HG02623 (cell line): ENCODE results near the gene STOML1.

ENCODE experiments used
- ATAC-seq: cut with Tn5 transposase; IDR thresholded peaks from one replicate; pipeline ENCODE4 v1.9.1; 2021; ENCODE audit warnings: moderate library complexity; ENCODE audit not compliant: unreplicated experiment

STOML1 gene

GRCh38 chr15:73991726-73992593, at the start of gene STOML1:
Gene STOML1 (minus strand): TSS chr15:73992295. CDS start chr15:73992223, 72 bp downstream.
- ATAC-seq = peak; percentile 51

DNA sequence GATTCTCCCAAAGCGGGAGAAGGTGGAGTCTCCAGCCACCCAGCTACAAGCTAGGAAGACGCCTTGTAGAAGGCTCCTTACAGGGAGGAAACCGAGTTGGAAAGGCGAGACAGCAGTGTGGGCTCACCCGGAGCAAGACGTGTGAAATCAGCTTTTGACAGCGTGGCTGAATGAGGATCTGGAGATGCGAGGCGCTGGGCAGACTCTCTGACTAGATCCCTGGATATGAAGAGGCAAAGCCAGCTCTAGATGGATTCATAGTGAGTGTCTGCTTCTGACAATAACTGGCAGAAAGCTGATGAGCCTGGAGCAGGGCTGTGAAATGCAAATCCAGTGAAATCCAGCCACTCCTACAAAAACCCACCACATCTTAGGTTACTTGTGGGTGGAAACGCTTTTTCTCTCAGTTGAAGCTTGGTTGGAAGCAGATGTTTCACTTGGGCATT, 49.2 kb upstream of the STOML1 start:
- ATAC-seq = no peak

- no peak for ATAC-seq
Observed at GRCh38 chr15:74040109-74040850, 48.2 kb upstream of the STOML1 start.

DNA sequence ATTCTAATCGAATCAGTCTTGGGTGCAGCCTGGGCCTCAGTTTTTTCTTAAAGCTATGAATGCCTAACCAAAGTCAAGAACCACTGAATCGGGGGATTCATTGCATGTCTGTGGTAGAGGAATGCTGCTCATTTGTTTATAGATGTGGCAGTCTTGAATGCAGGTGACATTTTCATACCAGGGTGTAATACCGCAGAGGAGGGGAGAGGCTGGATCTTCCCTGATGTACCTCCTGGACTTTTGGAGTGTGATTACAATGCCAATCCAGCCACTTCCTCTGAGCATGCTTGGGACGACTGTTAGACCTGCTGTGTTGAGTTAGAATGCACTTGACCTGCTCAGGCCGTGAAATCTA, 47.5 kb upstream of the STOML1 start:
- ATAC-seq = no peak

DNA sequence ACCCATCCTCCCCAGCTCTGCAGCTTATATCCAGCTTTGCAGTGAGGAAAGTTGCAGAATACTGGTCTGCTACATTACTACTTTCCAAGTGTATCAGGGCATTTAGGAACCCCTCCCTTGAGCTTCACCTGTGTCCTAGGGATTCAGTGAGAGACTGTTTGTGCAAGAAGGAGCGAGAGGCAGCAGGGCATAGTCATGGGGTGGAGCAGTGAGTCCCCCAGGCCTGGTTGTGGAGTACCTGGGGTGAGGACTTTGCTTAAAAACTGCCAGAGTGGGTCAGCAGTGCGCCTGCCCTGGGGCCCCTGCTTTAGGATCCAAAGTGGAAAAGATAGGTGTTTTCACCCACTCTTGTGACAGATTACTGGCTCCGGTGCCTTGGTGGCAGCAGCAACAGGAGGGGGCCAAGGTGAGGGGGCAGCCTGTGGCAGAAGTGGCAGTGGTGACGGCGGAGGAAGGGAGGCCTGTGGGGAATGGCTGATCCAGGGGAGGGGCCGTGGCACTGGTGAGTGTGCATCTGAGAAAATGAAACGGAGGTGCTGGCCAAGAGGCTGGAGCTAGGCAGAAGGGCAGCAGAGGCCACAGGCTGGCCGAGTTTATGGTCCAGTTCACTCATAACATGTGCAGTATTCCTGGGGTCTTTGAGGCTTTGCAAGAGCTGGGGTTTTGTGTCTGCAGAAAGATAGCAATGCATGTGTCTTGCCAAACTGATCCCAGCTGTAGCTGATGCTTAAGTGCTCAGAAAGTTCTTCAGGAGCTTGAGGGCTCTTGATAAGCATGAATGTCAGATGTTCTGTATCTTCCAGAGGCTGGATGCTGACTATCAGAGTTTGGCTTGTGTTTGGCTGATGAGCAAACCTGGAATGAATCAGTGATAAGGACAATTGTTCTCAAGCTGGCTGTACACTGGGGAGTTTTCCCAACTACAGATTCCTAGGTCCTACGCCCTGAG, 46.9 kb upstream of the STOML1 start:
- ATAC-seq = no peak

GRCh38 chr15:74037171-74038117, 45.3 kb upstream of the STOML1 start:
- ATAC-seq = no peak

- ATAC-seq = no peak
Observed at GRCh38 chr15:74036271-74037170, 44.4 kb upstream of the STOML1 start.

- no peak for ATAC-seq
Observed at GRCh38 chr15:74035121-74036017, 43.3 kb upstream of the STOML1 start.

DNA sequence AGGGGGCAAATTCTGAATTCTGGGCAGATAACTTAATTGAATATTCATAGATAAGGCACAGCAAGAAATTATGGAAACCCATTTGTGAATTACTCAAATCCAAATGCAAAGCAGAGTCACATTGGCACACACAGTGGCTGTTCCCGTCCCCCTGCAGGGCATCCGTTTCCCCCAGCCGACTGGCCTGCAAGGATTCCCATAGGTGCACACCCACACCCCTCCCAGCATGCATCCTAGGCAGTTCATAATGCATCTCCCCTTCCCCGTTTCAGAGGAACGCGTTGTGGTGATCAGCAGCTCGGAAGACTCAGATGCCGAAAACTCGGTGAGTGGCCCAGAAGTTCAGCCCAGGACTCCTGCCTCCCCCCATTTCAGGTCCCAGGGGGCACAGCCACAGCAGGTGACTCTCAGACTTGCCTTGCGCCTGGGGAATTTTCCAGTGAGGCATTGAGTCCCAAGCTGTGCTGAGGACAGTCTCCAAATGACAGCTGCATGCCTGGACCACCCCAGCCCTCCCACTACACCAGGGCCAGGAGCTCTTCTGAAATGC, 42.2 kb upstream of the STOML1 start:
- no peak for ATAC-seq

DNA sequence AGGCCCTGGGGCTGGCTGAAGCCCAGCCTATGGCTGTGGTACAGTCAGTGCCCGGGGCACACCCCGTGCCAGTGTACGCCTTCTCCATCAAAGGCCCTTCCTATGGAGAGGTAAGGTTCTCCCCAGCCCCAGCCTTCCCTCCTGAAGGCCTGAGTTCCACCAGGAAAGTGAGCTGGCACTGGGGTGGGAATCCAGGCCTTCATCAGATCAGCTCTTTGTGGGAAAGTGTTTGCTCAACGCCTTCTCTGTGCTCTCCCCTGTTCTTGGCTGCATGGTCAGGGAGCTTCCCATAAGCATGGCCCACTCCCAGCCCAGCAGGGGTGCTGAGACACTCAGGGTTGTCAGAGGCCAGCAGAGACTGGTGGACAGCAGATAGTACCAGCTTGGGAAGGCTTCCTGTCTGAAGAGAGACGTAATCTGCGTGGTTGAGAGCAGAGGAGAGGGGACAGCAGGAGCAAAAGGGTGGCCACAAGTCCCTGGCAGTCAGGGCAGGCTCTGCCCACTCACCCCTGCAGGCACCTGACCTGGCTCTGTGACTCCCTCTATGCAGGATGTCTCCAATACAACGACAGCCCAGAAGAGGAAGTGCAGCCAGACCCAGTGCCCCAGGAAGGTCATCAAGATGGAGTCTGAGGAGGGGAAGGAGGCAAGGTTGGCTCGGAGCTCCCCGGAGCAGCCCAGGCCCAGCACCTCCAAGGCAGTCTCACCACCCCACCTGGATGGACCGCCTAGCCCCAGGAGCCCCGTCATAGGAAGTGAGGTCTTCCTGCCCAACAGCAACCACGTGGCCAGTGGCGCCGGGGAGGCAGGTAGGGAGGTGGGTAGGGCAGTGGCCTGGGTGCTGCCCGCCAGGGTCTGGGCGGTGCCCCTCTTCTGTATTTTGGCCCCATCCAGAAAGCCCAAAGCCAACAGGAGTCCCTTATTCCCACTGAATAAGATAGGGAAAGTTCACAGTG, 40.8 kb upstream of the STOML1 start:
- no peak for ATAC-seq

- ATAC-seq = no peak
Observed at GRCh38 chr15:74032046-74032445, 40.0 kb upstream of the STOML1 start.

- ATAC-seq = no peak
Observed at GRCh38 chr15:74028646-74029045, 36.6 kb upstream of the STOML1 start.

GRCh38 chr15:74027688-74028087, 35.6 kb upstream of the STOML1 start:
- no peak for ATAC-seq

GRCh38 chr15:74025436-74025835, 33.3 kb upstream of the STOML1 start:
- ATAC-seq = no peak

DNA sequence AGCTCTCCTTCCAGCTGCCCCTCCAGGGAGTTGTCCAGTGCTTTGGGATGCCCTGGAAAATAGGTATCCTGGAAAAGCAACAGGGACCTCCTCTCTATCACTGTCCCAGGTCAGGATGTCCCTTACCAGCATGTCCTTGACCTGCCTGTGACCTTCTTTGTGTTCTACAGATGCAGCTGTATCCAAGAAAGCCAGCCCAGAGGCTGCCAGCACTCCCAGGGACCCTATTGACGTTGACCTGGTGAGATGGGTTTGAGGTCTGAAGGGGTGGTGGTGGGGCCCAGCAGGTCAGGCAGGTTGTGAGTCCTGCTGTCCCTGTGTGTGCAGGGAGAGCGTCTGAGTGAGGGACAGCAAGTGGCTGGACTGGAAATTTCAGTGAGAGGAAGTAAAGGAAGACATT, 32.6 kb upstream of the STOML1 start:
- no peak for ATAC-seq

DNA sequence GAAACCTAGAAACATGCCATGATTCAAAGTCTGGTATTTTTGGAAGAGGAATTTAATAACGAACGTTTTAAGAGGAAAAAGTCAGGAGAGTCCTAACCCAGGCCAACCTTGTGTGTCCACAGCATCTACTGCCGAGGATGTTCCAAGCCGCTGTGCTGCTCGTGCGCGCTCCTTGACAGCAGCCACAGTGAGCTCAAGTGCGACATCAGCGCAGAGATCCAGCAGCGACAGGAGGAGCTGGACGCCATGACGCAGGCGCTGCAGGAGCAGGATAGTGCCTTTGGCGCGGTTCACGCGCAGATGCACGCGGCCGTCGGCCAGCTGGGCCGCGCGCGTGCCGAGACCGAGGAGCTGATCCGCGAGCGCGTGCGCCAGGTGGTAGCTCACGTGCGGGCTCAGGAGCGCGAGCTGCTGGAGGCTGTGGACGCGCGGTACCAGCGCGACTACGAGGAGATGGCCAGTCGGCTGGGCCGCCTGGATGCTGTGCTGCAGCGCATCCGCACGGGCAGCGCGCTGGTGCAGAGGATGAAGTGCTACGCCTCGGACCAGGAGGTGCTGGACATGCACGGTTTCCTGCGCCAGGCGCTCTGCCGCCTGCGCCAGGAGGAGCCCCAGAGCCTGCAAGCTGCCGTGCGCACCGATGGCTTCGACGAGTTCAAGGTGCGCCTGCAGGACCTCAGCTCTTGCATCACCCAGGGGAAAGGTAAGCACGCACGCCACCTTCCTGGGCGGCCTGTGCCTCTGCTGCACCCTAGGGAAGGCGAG, 30.8 kb upstream of the STOML1 start:
- no peak for ATAC-seq
